ENCODE data around the gene ST3GAL3.

DNA sequence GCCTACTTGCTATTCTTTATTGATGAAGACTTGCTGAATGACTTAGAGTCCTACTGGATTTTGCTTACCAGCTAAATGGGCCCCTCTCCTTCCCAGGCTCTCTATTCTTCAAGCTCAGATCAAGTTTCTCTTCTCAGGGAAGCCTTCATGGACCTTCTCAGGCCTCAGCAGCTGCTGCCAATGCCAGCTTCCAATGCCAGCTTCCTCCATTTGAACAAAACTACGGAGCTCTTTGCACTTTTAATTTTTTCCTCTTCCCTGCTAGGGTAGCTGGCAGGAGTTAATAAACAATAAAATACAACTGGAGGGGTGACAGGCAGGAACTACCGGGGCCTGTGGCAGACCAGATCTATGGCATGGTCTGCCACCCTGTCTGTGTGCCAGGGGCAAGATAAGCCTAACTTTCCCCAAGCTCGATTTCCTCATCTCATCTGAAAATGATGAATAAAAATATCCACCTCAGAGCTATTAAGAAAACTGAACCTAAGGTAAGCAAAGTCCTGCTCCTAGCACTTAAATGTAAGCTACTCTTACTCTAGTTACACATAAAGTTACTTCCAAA is 238.4 kb downstream of the ST3GAL3 start:
- no peak for TF ChIP-seq POLR2AphosphoS5 (IDR thresholded peaks at IDR 0.05; ENCODE audit: insufficient read depth, low read depth, low read length)
- no peak for TF ChIP-seq FOS (IDR thresholded peaks at IDR 0.05; ENCODE audit: borderline replicate concordance, insufficient read depth, low read length)
- TF ChIP-seq, protein P1, sequence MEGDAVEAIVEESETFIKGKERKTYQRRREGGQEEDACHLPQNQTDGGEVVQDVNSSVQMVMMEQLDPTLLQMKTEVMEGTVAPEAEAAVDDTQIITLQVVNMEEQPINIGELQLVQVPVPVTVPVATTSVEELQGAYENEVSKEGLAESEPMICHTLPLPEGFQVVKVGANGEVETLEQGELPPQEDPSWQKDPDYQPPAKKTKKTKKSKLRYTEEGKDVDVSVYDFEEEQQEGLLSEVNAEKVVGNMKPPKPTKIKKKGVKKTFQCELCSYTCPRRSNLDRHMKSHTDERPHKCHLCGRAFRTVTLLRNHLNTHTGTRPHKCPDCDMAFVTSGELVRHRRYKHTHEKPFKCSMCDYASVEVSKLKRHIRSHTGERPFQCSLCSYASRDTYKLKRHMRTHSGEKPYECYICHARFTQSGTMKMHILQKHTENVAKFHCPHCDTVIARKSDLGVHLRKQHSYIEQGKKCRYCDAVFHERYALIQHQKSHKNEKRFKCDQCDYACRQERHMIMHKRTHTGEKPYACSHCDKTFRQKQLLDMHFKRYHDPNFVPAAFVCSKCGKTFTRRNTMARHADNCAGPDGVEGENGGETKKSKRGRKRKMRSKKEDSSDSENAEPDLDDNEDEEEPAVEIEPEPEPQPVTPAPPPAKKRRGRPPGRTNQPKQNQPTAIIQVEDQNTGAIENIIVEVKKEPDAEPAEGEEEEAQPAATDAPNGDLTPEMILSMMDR (IDR thresholded peaks at IDR 0.05; ENCODE audit: extremely low read depth in 1 of 2, insufficient read depth in 1 of 2, low read depth in 1 of 2, low read length in 2 of 2) = no peak
- no peak for TF ChIP-seq POLR2A (IDR thresholded peaks at IDR 0.05; ENCODE audit: low read depth, low read length)
- TF ChIP-seq EZH2 (IDR thresholded peaks at IDR 0.05; ENCODE audit: borderline replicate concordance, low read depth, low read length, severe bottlenecking) = no peak
- TF ChIP-seq MYC (IDR thresholded peaks at IDR 0.05; ENCODE audit: low read depth, low read length) = no peak
- TF ChIP-seq, protein P2, sequence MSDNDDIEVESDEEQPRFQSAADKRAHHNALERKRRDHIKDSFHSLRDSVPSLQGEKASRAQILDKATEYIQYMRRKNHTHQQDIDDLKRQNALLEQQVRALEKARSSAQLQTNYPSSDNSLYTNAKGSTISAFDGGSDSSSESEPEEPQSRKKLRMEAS (IDR thresholded peaks at IDR 0.05; ENCODE audit: insufficient read depth, insufficient read length) = no peak
- no peak for TF ChIP-seq JUN (IDR thresholded peaks at IDR 0.05; ENCODE audit: borderline replicate concordance, insufficient read depth, insufficient read length, low read depth)
- TF ChIP-seq GATA2 (IDR thresholded peaks at IDR 0.05; ENCODE audit: insufficient read depth, insufficient read length, low read depth, low read length) = no peak
